HG03108 (cell line): ENCODE data around the gene C4A.
"Not testable (repeated sequence)": the region's sequence is repeated elsewhere in the genome, so short reads cannot be mapped to it uniquely, and the experiment has no call there.

Experiments used
- ATAC-seq: cut with Tn5 transposase; IDR thresholded peaks from one replicate; pipeline ENCODE4 v1.9.1; 2021; ENCODE audit warnings: moderate library complexity; ENCODE audit not compliant: unreplicated experiment

The C4A gene

GRCh38 chr6:31978831-31979230 lies 3.0 kb upstream of the C4A start:
- ATAC-seq = no peak

DNA sequence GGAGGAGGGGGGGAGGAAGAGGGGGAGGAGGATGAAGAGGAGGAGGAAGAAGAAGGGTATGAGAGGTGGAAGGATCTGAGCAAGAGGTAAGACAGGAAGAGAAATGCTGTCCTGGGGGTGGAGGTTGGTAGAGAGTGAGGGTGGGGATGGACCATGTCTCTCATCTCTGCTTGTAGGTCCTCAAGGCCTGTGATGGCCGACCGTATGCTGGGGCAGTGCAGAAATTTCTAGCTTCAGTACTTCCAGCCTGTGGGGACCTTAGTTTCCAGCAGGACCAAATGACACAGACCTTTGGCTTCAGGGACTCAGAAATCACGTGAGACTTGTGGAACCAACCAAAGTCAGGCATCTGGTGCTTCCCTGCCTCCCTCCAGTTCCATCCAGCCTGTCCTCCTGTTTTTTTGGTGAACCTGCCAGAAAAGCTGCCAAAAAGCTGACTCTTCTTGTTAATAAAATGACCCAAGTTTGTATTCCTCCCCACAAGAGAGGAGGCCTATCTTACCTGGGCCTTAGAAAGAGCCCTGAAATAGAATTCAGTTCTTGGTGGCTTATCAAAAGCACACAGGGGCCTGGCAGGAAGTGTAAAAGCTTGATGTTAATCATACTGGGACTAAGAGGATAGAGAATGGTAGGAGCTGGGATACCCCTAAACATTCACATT lies 2.5 kb upstream of the C4A start:
- ATAC-seq = no peak

DNA sequence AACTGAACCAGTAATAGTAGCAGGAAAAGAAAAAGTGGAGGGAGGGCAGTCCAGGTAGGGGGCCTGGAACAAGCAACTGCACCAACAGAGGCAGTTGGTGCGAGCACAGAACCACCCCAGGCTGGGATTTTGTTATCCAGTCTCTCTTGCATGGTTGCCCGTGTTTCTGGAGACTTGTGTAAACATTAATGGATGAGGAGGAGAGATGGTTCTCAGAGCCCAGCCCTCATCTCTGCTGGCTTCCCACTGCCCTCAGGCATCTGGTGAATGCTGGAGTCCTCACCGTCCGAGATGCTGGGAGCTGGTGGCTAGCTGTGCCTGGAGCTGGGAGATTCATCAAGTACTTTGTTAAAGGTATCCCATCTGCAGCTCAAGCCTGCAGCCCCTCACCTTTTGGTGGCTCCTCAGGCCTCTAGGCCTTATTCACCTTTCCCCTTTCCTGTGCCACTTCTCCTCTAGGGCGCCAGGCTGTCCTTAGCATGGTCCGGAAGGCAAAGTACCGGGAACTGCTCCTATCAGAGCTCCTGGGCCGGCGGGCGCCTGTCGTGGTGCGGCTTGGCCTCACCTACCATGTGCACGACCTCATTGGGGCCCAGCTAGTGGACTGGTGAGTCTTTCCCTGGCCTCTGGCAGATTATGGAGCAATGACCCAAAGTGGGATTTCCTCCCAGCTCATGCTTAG lies 1.5 kb upstream of the C4A start:
- ATAC-seq = not testable (repeated sequence)

- ATAC-seq = not testable (repeated sequence)
Observed at GRCh38 chr6:31980998-31981397, 859 bp upstream of the C4A start.

DNA sequence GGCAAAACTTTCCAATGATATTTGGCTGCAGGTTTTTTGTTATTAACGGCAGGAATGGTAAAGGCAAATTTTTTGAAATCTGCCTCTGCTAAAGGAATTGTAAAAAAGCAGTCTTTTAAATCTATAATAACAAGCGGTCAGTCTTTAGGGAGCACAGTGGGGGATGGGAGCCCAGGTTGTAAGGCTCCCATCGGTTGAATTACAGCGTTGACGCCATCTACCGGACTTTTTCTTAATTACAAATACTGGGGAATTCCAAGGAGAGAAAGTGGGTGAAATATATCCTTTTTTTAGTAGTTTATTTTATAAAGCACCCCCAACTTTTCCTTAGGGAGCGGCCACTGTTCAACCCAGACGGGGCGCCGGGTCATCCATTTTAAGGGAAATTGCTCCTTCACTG lies 7.5 kb downstream of the C4A start:
- not testable (repeated sequence) for ATAC-seq

- not testable (repeated sequence) for ATAC-seq
Observed at GRCh38 chr6:31994421-31994820, 12.6 kb downstream of the C4A start.

GRCh38 chr6:31996385-31996784 lies 14.5 kb downstream of the C4A start:
- ATAC-seq = not testable (repeated sequence)

- ATAC-seq = not testable (repeated sequence)
Observed at GRCh38 chr6:32002546-32003268, 20.9 kb downstream of the C4A start.

GRCh38 chr6:32003301-32003700 lies 21.4 kb downstream of the C4A start:
- not testable (repeated sequence) for ATAC-seq

- not testable (repeated sequence) for ATAC-seq
Observed at GRCh38 chr6:32004393-32004792, 22.5 kb downstream of the C4A start.

DNA sequence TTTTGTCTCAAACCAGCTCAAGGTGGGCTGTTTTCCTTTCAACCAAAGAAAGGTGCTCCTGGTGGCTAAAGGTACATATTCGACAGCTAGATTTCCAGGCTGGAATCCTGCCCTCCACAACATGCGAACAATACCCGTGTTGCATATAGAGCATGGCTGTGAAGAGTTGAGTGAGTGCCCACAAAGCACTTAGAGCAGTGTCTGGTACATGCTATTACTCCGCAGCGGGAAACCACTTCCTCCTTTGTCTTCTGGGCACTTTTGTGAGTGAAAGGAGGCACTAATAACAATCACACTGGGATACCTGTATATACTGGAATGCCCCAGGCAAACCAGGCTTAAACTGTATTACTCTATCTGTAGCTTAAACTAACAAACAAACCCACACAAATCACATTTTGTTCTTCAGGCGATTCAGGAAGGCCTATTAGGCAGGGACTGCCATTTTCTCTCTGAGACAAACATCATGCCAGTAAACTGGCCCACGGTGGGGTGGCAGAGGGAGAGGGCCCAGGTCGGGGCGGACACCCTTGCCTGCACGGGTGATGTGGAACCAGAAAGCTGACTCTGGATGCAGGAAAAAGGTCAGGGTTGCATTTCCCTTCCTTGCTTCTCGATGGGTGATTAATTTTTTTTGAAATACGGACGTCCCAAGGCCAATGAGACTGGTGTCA lies 23.1 kb downstream of the C4A start:
- ATAC-seq = not testable (repeated sequence)

DNA sequence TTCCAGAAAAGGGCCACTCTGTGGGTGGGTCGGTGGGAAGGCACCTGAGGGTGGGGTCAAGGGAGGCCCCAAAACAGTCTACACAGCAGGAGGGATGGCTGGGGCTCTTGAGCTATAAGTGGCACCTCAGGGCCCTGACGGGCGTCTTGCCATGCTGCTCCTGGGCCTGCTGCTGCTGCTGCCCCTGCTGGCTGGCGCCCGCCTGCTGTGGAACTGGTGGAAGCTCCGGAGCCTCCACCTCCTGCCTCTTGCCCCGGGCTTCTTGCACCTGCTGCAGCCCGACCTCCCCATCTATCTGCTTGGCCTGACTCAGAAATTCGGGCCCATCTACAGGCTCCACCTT lies 23.7 kb downstream of the C4A start:
- ATAC-seq = not testable (repeated sequence)

GRCh38 chr6:32005991-32006529 lies 24.2 kb downstream of the C4A start:
- ATAC-seq = not testable (repeated sequence)

- not testable (repeated sequence) for ATAC-seq
Observed at GRCh38 chr6:32007086-32007485, 25.2 kb downstream of the C4A start.

DNA sequence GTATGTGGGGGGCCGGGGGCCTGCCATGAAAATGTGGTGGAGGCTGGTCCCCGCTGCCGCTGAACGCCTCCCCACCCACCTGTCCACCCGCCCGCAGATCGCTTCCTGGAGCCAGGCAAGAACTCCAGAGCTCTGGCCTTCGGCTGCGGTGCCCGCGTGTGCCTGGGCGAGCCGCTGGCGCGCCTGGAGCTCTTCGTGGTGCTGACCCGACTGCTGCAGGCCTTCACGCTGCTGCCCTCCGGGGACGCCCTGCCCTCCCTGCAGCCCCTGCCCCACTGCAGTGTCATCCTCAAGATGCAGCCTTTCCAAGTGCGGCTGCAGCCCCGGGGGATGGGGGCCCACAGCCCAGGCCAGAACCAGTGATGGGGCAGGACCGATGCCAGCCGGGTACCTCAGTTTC lies 26.2 kb downstream of the C4A start:
- ATAC-seq = not testable (repeated sequence)

- ATAC-seq = not testable (repeated sequence)
Observed at GRCh38 chr6:32008616-32009015, 26.8 kb downstream of the C4A start.

- ATAC-seq = not testable (repeated sequence)
Observed at GRCh38 chr6:32009537-32009936, 27.7 kb downstream of the C4A start.

DNA sequence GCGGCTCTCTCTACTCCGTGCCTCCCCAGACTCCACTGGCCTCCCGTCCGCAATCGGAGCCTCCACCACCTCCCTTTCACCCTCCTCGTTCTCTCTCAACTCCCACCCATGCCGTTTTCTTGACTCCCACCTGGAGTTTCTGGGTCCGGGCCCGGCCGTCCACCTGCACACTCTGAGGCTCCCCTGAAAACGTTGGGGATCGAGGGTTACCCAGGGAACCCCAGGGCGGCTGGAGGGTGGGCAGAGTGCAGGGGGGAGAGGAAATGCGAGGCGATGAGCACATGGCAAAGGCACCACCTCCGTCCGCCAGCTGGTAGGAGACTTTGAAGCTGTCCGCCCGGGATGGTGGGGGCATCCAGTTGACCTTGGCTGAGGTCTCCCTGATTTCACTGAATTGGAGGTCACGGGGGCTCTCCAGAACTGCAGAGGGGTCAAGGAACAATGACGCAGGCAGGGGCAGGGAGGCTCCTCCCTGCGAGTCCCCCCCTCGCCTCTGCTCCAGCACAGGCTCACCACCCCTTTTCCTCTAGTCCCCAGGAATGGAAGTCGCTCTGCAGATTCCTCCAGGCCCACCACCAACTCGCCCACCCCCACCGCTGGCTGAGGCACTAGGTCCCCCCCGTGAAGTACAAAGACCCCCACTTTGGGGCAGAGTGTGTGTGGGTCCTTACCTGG lies 29.1 kb downstream of the C4A start:
- not testable (repeated sequence) for ATAC-seq

DNA sequence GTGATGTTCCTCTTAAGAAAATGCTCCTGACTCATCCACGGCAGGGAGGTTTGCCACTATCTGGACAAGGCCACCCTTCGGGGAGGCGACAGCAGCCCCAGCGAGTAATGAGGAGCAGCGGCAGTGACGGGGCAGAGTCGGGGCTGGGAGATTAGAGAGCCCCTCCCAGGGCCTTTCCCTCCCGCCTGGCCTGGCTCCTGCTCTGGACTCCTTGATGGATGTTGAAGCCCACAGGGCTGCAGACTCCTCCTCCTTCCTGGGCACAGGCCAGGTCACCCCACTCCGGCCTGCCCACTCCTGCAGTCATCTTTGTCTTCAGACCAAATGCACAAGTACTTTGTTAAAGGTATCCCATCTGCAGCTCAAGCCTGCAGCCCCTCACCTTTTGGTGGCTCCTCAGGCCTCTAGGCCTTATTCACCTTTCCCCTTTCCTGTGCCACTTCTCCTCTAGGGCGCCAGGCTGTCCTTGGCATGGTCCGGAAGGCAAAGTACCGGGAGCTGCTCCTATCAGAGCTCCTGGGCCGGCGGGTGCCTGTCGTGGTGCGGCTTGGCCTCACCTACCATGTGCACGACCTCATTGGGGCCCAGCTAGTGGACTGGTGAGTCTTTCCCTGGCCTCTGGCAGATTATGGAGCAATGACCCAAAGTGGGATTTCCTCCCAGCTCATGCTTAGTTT lies 31.2 kb downstream of the C4A start:
- not testable (repeated sequence) for ATAC-seq

GRCh38 chr6:32013738-32014137 lies 31.9 kb downstream of the C4A start:
- ATAC-seq = not testable (repeated sequence)
